ENCODE results near the gene LGALS7B.

- TF ChIP-seq ZNF707 (tag by site-specific recombination; IDR thresholded peaks at IDR 0.05) (no peak), ZNF747 (tag by site-specific recombination; IDR thresholded peaks at IDR 0.05) (no peak), ZNF292 (tag by site-specific recombination; IDR thresholded peaks at IDR 0.05; ENCODE audit: borderline replicate concordance, low read depth) (no peak), GLIS1 (tag by site-specific recombination; IDR thresholded peaks at IDR 0.05) (no peak), ZNF248 (tag by site-specific recombination; IDR thresholded peaks at IDR 0.05) (no peak), ZNF23 (tag by site-specific recombination; IDR thresholded peaks at IDR 0.05; ENCODE audit: borderline replicate concordance) (no peak), ZNF366 (tag by site-specific recombination; conservative IDR thresholded peaks at IDR 0.05) (no peak), ZNF510 (tag by site-specific recombination; IDR thresholded peaks at IDR 0.05; ENCODE audit: insufficient replicate concordance) (no peak), ZNF521 (tag by site-specific recombination; IDR thresholded peaks at IDR 0.05) (no peak), ZSCAN5A (tag by site-specific recombination; IDR thresholded peaks at IDR 0.05) (no peak)
- TF ChIP-seq, protein P1, sequence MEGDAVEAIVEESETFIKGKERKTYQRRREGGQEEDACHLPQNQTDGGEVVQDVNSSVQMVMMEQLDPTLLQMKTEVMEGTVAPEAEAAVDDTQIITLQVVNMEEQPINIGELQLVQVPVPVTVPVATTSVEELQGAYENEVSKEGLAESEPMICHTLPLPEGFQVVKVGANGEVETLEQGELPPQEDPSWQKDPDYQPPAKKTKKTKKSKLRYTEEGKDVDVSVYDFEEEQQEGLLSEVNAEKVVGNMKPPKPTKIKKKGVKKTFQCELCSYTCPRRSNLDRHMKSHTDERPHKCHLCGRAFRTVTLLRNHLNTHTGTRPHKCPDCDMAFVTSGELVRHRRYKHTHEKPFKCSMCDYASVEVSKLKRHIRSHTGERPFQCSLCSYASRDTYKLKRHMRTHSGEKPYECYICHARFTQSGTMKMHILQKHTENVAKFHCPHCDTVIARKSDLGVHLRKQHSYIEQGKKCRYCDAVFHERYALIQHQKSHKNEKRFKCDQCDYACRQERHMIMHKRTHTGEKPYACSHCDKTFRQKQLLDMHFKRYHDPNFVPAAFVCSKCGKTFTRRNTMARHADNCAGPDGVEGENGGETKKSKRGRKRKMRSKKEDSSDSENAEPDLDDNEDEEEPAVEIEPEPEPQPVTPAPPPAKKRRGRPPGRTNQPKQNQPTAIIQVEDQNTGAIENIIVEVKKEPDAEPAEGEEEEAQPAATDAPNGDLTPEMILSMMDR (tag by site-specific recombination; IDR thresholded peaks at IDR 0.05) = no peak
- TF ChIP-seq, protein P2, sequence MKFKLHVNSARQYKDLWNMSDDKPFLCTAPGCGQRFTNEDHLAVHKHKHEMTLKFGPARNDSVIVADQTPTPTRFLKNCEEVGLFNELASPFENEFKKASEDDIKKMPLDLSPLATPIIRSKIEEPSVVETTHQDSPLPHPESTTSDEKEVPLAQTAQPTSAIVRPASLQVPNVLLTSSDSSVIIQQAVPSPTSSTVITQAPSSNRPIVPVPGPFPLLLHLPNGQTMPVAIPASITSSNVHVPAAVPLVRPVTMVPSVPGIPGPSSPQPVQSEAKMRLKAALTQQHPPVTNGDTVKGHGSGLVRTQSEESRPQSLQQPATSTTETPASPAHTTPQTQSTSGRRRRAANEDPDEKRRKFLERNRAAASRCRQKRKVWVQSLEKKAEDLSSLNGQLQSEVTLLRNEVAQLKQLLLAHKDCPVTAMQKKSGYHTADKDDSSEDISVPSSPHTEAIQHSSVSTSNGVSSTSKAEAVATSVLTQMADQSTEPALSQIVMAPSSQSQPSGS (tag by site-specific recombination; IDR thresholded peaks at IDR 0.05; ENCODE audit: low read depth) = no peak
- TF ChIP-seq, protein P3, sequence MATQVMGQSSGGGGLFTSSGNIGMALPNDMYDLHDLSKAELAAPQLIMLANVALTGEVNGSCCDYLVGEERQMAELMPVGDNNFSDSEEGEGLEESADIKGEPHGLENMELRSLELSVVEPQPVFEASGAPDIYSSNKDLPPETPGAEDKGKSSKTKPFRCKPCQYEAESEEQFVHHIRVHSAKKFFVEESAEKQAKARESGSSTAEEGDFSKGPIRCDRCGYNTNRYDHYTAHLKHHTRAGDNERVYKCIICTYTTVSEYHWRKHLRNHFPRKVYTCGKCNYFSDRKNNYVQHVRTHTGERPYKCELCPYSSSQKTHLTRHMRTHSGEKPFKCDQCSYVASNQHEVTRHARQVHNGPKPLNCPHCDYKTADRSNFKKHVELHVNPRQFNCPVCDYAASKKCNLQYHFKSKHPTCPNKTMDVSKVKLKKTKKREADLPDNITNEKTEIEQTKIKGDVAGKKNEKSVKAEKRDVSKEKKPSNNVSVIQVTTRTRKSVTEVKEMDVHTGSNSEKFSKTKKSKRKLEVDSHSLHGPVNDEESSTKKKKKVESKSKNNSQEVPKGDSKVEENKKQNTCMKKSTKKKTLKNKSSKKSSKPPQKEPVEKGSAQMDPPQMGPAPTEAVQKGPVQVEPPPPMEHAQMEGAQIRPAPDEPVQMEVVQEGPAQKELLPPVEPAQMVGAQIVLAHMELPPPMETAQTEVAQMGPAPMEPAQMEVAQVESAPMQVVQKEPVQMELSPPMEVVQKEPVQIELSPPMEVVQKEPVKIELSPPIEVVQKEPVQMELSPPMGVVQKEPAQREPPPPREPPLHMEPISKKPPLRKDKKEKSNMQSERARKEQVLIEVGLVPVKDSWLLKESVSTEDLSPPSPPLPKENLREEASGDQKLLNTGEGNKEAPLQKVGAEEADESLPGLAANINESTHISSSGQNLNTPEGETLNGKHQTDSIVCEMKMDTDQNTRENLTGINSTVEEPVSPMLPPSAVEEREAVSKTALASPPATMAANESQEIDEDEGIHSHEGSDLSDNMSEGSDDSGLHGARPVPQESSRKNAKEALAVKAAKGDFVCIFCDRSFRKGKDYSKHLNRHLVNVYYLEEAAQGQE (tag by site-specific recombination; IDR thresholded peaks at IDR 0.05) = no peak
Measured at GRCh38 chr19:38837656-38838121, 48.7 kb downstream of the LGALS7B start.
